NK-92 treated with Interleukin-12 subunit alpha and Interleukin-12 subunit beta, amount 100 ng/mL, for 24 hours (cell line): Measurements from ENCODE around the gene TKTL1.
"Not testable (repeated sequence)": the region's sequence is repeated elsewhere in the genome, so short reads cannot be mapped to it uniquely, and the experiment has no call there.

ENCODE experiments used
- DNase-seq: peaks from one replicate; lab custom pipeline; 2025; lab: John Stamatoyannopoulos, UW

TKTL1 gene

DNA sequence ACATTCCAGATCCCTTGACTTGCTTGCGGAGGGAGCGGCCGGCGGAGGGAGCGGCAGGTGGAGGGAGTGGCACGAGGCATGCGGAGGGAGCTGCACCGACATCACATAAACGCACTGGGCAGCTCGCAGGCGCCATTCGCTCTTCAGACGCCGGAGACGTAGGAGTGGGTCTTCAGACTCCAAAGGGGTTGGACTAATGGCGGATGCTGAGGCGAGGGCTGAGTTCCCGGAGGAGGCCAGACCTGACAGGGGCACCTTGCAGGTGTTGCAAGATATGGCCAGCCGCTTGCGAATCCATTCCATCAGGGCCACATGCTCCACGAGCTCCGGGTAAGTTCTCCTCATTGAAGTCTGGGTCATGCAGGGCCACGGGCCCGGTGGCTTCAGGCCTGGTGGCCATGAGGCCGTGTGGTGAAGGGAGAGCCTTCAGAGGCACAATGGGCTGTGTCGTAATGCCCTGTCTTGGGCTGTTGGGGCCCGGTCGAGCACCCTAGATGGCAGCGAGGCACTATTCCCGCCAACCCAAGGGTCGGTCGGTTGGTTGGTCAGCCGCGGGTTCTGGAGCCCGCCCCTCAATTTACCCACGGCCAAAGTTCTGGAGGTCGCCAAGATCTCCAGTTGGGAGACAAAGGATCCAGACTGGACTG is at the start of gene TKTL1:
Gene TKTL1 (plus strand): TSS at position 132 of the 647 bp plus-strand sequence. CDS start 65 bp downstream, at position 197.
- DNase-seq, result no peak

DNA sequence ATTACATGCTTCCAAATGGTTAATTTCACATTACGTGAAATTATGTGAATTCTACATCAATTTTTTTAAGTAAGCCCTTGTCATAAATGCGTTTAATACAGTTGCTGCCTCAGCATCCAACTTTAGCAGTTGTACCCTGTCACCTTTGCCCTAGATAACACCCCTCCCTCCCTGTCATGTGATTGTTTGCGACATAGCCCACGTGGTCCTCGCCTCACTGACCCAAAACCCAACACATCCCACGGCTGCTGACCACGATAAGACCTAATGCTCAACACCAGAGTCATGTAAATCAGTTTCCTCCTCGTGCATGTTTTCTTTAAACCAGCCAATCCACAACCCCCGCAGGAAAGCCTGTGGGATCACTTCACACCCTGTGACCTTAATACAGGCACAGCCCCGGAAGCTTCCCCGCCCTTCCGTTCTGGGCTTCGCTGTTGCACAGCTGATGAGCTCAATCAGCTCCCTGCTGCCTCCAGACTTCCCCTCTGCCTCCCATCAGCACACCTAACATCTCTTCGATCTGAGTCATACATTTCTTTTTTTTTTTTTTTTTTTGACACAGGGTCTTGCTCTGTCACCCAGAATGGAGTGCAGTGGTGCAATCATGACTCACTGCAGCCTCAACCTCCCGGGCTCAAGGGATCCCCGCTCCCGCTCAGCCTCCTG is 48.1 kb upstream of the TKTL1 start:
- DNase-seq, result not testable (repeated sequence)

DNA sequence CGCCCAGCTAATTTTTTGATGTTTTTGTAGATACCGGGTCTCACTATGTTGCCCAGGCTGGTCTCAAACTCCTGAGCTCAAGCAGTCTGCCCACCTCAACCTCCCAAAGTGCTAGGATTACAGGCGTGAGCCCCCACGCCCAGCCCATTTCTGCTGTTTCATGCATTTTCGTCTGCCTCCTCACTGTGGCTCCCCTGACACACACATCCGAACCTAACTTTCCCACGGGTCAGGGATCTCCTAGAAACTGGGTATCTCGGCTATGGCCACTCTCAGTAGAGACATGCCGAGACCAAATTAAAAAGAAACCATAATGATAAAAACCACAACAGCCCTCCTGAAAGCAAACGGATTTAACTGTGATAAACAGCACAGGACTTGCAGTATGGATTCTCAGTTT is 47.5 kb upstream of the TKTL1 start:
- not testable (repeated sequence) for DNase-seq

DNA sequence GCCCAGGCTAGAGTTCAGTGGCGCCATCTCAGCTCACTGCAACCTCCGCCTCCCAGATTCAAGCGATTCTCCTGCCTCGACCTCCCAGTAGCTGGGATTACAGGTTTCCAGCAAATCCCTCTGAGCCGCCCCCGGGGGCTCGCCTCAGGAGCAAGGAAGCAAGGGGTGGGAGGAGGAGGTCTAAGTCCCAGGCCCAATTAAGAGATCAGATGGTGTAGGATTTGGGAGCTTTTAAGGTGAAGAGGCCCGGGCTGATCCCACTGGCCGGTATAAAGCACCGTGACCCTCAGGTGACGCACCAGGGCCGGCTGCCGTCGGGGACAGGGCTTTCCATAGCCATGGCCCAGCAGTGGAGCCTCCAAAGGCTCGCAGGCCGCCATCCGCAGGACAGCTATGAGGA is 38.3 kb upstream of the TKTL1 start, which contains the start of gene OPN1MW3:
Gene OPN1MW3 (plus strand): TSS at position 301 of the 400 bp plus-strand sequence. CDS start 38 bp downstream, at position 339.
- not testable (repeated sequence) for DNase-seq

- DNase-seq, result not testable (repeated sequence)
Measured at GRCh38 chrX:154258711-154259110, 36.9 kb upstream of the TKTL1 start.

GRCh38 chrX:154263072-154263471 is 32.5 kb upstream of the TKTL1 start:
- DNase-seq, result not testable (repeated sequence)

DNA sequence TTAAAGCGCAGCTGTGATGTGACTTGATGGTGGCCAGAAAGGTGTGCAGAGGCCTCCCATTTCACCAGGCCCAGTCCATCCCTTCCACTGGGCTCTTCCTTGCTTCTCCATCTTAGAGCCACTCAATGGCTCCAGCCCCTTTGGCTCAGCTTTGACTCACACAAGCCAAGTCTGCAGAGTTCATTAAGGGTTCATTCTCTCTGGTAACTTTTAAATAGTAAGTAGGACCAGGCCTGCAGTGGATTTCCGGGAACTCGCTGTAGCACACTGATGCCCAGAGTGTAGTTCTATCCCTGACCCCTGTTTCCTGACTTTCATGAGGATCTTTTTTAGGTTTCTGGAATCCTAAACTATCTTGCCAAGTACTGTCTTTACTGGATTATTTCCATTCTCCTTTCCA is 26.4 kb upstream of the TKTL1 start:
- DNase-seq, result not testable (repeated sequence)

DNA sequence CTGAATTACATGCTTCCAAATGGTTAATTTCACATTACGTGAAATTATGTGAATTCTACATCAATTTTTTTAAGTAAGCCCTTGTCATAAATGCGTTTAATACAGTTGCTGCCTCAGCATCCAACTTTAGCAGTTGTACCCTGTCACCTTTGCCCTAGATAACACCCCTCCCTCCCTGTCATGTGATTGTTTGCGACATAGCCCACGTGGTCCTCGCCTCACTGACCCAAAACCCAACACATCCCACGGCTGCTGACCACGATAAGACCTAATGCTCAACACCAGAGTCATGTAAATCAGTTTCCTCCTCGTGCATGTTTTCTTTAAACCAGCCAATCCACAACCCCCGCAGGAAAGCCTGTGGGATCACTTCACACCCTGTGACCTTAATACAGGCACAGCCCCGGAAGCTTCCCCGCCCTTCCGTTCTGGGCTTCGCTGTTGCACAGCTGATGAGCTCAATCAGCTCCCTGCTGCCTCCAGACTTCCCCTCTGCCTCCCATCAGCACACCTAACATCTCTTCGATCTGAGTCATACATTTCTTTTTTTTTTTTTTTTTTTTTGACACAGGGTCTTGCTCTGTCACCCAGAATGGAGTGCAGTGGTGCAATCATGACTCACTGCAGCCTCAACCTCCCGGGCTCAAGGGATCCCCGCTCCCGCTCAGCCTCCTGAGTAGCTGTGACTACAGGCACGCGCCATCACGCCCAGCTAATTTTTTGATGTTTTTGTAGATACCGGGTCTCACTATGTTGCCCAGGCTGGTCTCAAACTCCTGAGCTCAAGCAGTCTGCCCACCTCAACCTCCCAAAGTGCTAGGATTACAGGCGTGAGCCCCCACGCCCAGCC is 10.9 kb upstream of the TKTL1 start:
- not testable (repeated sequence) for DNase-seq

DNA sequence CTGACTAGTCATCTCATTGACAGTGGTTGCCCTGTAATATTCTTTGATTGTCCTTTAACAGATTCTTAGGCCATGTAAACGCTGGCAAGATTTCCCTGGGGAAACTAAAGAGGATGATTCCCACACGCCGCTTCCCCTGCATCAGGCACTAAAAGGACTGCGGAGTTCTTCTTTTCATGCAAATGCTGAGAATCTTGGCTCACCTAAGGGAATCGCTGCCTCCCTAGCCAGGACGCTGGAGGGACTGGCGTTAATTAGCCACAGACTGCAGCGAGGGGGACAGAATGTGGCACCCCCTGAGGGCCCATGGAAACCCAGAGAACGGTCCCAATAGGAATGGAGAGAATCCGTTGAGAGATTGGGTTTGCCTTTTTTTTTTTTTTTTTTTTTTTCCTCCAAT is 9.2 kb upstream of the TKTL1 start:
- DNase-seq, result not testable (repeated sequence)

- no peak for DNase-seq
Measured at GRCh38 chrX:154294791-154295574, 612 bp upstream of the TKTL1 start, which contains the start of gene TEX28. TSS of gene TEX28 (minus strand) at chrX:154295124. CDS start at chrX:154292117, 3,007 bp downstream.

DNA sequence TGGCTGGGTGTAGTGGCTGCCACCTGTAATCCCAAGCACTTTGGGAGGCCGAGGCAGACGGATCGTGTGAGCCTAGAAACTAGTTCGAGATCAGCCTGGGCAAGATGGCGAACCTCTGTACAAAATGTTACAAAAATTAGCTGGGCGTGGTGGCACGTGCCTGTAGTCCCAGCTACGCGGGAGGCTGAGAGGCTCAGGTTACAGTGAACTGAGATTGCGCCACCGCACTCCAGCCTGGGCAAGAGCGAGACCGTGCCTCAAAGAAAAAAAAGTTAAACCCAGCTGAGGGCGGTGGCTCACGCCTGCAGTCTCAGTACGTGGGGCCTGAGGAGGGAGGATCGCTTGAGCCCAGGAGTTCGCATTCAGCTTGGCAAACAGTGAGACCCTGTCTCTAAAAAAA is 1.1 kb downstream of the TKTL1 start:
- DNase-seq, result no peak

- DNase-seq, result no peak
Measured at GRCh38 chrX:154298312-154298711, 2.7 kb downstream of the TKTL1 start.

DNA sequence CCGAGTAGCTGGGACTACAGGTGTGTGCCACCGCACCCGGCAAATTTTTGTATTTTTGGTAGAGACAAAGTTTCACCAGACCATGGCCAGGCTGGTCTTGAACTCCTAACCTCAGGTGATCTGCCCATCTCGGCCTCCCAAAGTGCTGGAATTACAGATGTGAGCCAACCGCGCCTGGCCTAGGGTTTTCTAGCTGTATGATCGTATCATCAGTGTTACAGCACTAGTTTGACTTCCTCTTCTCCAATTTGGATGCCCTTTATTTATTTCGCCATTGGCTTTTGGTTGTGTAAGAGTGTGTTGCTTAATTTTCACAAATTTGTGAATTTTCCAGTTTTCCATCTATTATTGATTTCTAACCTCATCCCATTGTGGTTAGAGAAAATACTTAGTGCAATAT is 5.2 kb downstream of the TKTL1 start:
- no peak for DNase-seq

GRCh38 chrX:154302998-154303397 is 7.4 kb downstream of the TKTL1 start:
- not testable (repeated sequence) for DNase-seq

DNA sequence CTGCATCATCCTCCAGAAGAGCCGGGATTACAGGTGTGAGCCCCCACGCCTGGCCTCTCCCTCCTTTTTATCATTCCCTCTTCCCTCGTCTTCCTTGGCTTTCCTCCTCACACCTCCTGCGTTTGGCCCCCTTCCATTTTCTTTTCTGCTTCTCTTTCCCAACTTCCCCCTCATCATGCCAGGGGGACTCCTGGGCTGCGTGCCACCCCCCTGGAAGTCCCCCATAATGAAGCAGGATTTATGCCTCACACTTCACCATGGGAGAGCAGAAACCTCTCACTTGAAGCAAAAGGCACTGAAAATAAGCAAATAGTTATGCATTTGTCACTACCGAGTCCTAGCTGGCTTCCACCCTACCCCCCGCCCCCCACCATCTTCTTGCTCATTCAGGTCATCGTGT is 7.9 kb downstream of the TKTL1 start:
- no peak for DNase-seq

DNA sequence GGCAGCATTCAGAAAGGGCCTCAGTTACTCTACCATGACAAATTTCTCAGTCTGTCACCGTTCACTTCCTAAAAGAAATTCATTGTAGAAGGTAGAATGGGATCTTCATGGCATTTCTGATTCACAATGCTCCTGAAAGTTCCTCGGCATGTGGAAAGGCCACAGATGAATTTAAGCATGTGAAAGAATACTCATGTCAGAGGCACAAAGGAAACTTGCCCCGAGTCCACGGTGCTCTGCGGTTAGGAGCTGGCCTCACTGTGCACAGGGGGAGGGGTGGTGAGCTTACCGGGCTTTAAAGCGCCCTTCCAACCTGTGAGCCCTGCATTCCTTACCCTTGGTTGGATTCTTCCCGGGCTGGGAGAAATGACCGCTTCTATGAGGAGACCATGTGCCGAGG is 9.3 kb downstream of the TKTL1 start:
- no peak for DNase-seq

- no peak for DNase-seq
Measured at GRCh38 chrX:154305541-154306205, 10.1 kb downstream of the TKTL1 start.

DNA sequence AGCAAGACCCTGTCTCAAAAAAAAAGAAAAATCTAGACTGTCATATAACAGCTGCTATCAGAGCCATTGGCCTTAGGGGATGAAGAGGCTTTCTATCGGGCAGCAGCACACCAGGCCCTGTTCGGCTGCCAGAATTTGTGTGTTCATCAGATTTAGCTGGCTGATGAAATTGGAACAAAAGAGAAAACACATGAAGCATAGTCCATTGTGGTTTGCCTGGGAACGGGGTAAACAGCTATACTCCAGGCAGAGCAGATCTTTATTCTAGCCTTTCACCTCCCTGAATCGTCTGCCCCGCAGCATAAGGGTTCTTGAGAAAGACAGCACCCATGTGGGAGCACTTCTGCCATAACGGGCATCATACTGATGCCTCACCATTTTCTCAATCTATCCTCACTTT is 11.6 kb downstream of the TKTL1 start:
- DNase-seq, result no peak

DNA sequence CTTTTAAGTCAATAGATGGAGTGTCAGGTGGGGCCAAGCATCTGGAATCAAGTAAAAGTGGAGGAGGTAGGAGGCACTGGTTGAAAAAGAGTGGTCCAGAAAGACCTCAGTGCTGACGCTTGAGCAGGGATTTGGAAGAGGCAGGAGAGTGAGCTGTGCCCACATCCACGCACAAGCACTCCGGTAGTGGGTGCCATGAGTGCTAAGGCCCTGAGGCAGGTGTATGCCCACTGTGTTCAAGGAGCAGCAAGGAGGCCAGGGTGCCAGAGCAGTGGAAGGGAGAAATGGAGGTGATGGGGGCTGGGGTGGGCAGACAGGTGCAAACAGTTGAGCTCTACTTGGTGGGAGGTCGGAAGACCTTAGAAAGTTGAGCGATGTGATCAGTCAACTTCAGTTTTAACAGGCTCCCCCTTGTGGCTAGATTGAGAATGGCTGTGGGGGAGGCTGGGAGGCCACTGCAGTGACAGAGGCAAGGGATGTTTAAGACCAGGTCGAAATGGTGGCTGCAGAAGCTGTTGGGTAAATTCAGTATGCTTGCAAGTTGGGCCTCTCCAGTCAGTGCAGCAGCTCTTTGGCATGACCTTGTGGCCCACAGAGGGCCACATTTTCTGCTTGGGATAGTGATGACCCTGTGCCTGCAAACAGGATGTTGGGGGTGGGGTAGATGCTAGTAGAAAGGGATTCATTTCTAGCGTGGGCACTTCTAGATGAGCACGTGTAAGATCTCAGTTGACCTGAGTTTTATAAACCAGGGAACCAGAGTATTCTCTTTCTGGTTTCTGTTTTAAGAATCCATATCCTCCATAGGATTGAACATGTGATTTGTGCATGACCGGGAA is 12.7 kb downstream of the TKTL1 start:
- peak; percentile 48 for DNase-seq
